Measurements from ENCODE around the gene ERFE. TPM values are rescaled to one million over a fixed set of nuclear protein-coding genes. Genes with fewer than 3 reads are reported as not detected.

The ERFE gene
- total and polyA plus RNA-seq, 2 of the 4 experiments (the other 2 are of a cell fraction): 1.3 to 3.5 TPM

DNA sequence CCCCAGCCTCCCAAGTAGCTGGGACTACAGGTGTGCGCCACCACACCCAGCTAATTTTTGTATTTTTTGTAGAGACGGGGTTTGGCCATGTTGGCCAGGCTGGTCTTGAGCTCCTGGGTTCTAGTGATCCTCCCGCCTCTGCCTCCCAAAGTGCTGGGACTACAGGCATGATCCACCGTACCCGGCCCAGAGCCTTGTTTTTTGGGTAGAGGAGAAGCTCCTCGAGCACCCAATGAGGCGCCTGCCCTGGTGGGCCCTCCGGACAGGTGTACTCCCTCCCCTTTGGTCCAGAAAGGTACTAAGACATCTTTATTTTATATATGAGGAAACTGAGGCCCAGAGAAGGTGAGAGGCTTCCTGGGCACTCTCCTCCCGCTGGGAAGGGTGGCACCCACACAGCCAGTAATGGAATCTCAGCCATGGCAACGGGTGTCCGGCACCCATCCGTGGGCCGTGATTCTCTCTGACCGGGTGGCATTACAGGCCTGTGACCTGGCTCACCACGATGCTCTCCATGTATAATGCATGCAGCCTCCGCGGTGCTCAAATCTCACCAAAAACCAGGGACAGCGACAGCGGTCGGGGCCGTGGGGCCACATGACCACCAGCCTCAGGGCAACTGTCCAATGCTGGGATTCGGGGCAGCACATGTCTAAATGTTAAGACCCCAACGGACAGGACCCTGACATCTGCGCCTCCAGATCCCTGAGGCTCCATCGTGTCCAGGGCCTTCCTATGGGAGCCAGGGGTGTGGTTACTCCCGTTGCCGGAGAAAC, 37.1 kb upstream of the ERFE start (continued):
- no peak for TF ChIP-seq MAZ (IDR thresholded peaks at IDR 0.05; ENCODE audit: borderline replicate concordance, low read depth, low read length)

DNA sequence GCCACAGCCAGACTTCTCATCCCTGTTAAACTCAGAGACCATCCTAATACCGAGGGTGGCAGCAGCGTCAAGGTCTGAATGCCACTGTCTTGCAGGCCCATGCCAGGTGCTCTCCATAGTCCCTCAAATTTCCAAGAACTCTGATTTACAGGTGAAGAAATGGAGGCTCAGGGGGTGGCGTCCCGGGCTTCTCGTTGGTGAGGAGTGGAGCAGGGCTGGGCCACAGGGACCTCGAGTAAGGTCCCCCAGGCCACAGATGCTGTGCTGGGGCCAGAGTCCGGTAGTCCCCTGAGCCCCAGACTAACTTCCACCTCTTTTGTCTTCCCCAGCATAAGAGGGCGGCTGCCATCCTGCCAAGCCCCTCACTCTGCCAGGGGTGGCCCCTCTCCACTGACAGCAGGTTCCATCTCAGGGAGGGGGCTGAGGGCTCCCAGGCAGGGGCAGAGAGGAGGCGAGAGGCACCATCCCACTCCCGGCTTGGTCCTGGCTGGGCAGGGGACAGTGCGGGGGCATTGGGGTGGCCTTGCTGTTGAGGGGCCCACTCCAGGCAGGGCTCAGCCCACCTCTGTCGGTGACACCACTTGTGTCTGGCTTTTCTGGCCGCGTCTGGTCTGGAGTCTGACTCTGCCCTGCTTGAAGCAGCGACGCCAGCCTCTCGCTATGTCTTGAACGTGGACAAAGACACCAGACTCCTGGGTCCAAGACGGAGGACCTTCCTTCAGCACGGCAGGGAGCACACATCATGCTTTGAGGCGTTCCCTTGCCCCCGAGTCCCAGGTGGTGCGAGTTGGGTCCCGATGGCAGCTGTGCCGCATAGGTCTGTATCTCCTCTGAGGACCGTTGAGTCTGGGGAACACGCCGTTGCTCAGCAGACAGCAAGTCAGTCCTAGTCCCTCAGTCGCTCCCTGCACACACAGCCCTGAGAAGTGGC, 36.2 kb upstream of the ERFE start:
- Histone ChIP-seq H3K4ac (ENCODE audit: low read depth, low read length) (no peak overlapping the region), H3K14ac (replicated peaks; ENCODE audit: low read depth, low read length) (no peak overlapping the region), H3K4me1 (ENCODE audit: control insufficient read depth, insufficient read depth, low read length) (peaks cover 6% of the 10 kb centered on the region), H2BK20ac (ENCODE audit: low read depth, low read length) (no peak overlapping the region), H3K4me2 (ENCODE audit: low read depth, low read length) (no peak overlapping the region), H3K9me3 (ENCODE audit: control insufficient read depth, insufficient read depth, low read length) (no peaks in the 10 kb centered on the region), H3K27ac (ENCODE audit: insufficient read depth, low read length) (no peak overlapping the region), H4K5ac (ENCODE audit: low read depth, low read length) (no peak overlapping the region), H3K18ac (ENCODE audit: low read depth, low read length) (no peak overlapping the region), H3K36me3 (ENCODE audit: control insufficient read depth, insufficient read depth, low read length) (no peaks in the 10 kb centered on the region), H4K20me1 (ENCODE audit: insufficient read depth, low read length) (no peaks in the 10 kb centered on the region), H3K79me1 (ENCODE audit: low read depth in 1 of 2, low read length in 2 of 2) (no peaks in the 10 kb centered on the region), H4K8ac (ENCODE audit: low read depth in 2 of 2, low read length in 2 of 2) (no peak overlapping the region), H2AK9ac (replicated peaks; ENCODE audit: low read depth, low read length, poor library complexity) (no peak overlapping the region), H3K9ac (ENCODE audit: low read depth, low read length) (no peak overlapping the region), H3K23ac (ENCODE audit: low read depth, low read length) (no peak overlapping the region), H2BK15ac (ENCODE audit: low read depth, low read length) (no peak overlapping the region), H3K56ac (ENCODE audit: extremely low read depth, insufficient read depth, low read length) (no peak overlapping the region), H2BK120ac (ENCODE audit: low read depth, low read length) (no peak overlapping the region), H3K4me3 (ENCODE audit: insufficient read depth, low read depth, low read length) (no peak overlapping the region), H2AFZ (replicated peaks; ENCODE audit: low read length, poor library complexity) (peak overlapping the region; percentile 41), H2AK5ac (ENCODE audit: low read depth, low read length) (no peak overlapping the region), H4K91ac (ENCODE audit: insufficient read depth, low read depth, low read length) (no peak overlapping the region), H3K9me1 (ENCODE audit: insufficient read depth, low read length) (peaks cover 5% of the 10 kb centered on the region; the same call in 1 of the 2 replicates), H2BK5ac (ENCODE audit: low read depth, low read length, poor library complexity, severe bottlenecking) (no peak overlapping the region), H3K27me3 (ENCODE audit: control insufficient read depth, insufficient read depth, low read length) (peaks cover 33% of the 10 kb centered on the region)
- dilution Hi-C loops (cut with HindIII; ENCODE audit: low sequenced_read_pairs, unreplicated experiment): no loop called here
- no TSS peak for BruUV-seq (replicated peaks)
- ChIA-PET CTCF (no interaction called here), POLR2A (ENCODE audit: unreplicated experiment) (no interaction called here)
- no peak for ATAC-seq (ENCODE audit: low read depth)
- in situ Hi-C loops (cut with MboI; ENCODE audit: low sequenced_read_pairs): no loop called here
- TF ChIP-seq, protein P1, sequence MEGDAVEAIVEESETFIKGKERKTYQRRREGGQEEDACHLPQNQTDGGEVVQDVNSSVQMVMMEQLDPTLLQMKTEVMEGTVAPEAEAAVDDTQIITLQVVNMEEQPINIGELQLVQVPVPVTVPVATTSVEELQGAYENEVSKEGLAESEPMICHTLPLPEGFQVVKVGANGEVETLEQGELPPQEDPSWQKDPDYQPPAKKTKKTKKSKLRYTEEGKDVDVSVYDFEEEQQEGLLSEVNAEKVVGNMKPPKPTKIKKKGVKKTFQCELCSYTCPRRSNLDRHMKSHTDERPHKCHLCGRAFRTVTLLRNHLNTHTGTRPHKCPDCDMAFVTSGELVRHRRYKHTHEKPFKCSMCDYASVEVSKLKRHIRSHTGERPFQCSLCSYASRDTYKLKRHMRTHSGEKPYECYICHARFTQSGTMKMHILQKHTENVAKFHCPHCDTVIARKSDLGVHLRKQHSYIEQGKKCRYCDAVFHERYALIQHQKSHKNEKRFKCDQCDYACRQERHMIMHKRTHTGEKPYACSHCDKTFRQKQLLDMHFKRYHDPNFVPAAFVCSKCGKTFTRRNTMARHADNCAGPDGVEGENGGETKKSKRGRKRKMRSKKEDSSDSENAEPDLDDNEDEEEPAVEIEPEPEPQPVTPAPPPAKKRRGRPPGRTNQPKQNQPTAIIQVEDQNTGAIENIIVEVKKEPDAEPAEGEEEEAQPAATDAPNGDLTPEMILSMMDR (conservative IDR thresholded peaks at IDR 0.05; ENCODE audit: low read depth, low read length): no peak
- DNase-seq: no peak
- intact Hi-C loops (cut with micrococcal nuclease): loop anchor here (5.0 kb wide), 1 partner anchor 265 kb away; the partner anchor contains the start of gene RAMP1
- 72% methylated on average over 17 of the region's 29 CpGs; no CpG with 5 or more reads in 1 of the 2 experiments for WGBS, 2 experiments (ENCODE audit: extremely low coverage in 2 of 2, insufficient read length in 1 of 2)

Data from IMR-90 (cell line).